Progenitor cell of endocrine pancreas (in vitro differentiated cells): ENCODE results near the gene SND1. TPM values are rescaled to one million over a fixed set of nuclear protein-coding genes. Genes with fewer than 3 reads are reported as not detected.

ENCODE experiments used
- DNase-seq: peaks from one replicate; pipeline ENCODE4 v3.0.0; 2021; ENCODE audit warnings: low spot score; ENCODE audit not compliant: unreplicated experiment
- H3K27ac Mint-ChIP-seq: 2 replicates; pipeline ENCODE4 v1.8.0; 2021; ENCODE audit warnings: mild to moderate bottlenecking, moderate library complexity, mixed read lengths
- H3K27me3 Mint-ChIP-seq: 2 replicates; pipeline ENCODE4 v1.8.0; 2021; ENCODE audit warnings: mixed read lengths
- H3K36me3 Mint-ChIP-seq: 2 replicates; pipeline ENCODE4 v1.8.0; 2022; ENCODE audit warnings: mixed read lengths; ENCODE audit not compliant: insufficient read depth
- H3K4me1 Mint-ChIP-seq: 2 replicates; pipeline ENCODE4 v1.8.0; 2021; ENCODE audit warnings: low read depth, mixed read lengths
- H3K4me3 Mint-ChIP-seq: 2 replicates; pipeline ENCODE4 v1.8.0; 2021; ENCODE audit warnings: low read depth, mild to moderate bottlenecking, moderate library complexity, mixed read lengths
- H3K9me3 Mint-ChIP-seq: 2 replicates; pipeline ENCODE4 v1.8.0; 2021; ENCODE audit warnings: low read depth, mixed read lengths
- total RNA-seq: library from RNA; stranded (reverse); gene quantifications from 2 replicates; pipeline ENCODE4 v1.2.1, GENCODE V29; 2021
- TF ChIP-seq, protein P1 (sequence below): fragments of 200-600 bp; sonication (generic); IDR thresholded peaks from one replicate; pipeline ENCODE4 v1.5.0; 2021; ENCODE audit warnings: antibody characterized with exemption, mild to moderate bottlenecking; ENCODE audit not compliant: unreplicated experiment

Gene SND1
- total RNA-seq, 1 donor from 2014 or later, result 213 TPM

DNA sequence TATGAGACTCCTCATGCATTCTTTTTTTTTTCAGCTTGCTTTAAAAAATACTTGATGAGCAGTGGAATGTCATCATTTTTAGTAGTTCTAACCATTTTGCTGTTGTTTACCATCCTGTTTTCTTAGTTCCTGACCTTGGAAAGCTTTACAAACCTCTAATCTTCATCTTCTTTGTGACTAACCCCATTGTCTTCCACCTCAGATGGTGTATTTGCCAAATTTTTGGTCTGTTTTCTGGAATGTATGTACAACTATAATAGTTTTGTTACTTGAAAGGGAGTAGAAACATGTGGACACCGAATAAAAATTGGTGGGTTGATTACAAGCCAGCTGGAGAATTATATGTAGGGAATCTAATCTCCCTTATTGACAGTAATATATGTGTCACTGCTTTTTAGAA is 172.7 kb downstream of the SND1 start:
- Mint-ChIP-seq H3K27ac (no peak overlapping the region), H3K27me3 (no peaks in the 10 kb centered on the region), H3K4me3 (no peak overlapping the region), H3K9me3 (no peaks in the 10 kb centered on the region), H3K36me3 (no peaks in the 10 kb centered on the region), H3K4me1 (peaks cover 19% of the 10 kb centered on the region)
- DNase-seq, result no peak
- TF ChIP-seq, protein P1, sequence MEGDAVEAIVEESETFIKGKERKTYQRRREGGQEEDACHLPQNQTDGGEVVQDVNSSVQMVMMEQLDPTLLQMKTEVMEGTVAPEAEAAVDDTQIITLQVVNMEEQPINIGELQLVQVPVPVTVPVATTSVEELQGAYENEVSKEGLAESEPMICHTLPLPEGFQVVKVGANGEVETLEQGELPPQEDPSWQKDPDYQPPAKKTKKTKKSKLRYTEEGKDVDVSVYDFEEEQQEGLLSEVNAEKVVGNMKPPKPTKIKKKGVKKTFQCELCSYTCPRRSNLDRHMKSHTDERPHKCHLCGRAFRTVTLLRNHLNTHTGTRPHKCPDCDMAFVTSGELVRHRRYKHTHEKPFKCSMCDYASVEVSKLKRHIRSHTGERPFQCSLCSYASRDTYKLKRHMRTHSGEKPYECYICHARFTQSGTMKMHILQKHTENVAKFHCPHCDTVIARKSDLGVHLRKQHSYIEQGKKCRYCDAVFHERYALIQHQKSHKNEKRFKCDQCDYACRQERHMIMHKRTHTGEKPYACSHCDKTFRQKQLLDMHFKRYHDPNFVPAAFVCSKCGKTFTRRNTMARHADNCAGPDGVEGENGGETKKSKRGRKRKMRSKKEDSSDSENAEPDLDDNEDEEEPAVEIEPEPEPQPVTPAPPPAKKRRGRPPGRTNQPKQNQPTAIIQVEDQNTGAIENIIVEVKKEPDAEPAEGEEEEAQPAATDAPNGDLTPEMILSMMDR, result no peak

- H3K4me1 Mint-ChIP-seq, result no peaks in the 10 kb centered on the region
- no peaks in the 10 kb centered on the region for H3K27me3 Mint-ChIP-seq
- H3K36me3 Mint-ChIP-seq, result peaks cover 2% of the 10 kb centered on the region
These were observed 177.0 kb downstream of the SND1 start for GRCh38 chr7:127828843-127829500.

DNA sequence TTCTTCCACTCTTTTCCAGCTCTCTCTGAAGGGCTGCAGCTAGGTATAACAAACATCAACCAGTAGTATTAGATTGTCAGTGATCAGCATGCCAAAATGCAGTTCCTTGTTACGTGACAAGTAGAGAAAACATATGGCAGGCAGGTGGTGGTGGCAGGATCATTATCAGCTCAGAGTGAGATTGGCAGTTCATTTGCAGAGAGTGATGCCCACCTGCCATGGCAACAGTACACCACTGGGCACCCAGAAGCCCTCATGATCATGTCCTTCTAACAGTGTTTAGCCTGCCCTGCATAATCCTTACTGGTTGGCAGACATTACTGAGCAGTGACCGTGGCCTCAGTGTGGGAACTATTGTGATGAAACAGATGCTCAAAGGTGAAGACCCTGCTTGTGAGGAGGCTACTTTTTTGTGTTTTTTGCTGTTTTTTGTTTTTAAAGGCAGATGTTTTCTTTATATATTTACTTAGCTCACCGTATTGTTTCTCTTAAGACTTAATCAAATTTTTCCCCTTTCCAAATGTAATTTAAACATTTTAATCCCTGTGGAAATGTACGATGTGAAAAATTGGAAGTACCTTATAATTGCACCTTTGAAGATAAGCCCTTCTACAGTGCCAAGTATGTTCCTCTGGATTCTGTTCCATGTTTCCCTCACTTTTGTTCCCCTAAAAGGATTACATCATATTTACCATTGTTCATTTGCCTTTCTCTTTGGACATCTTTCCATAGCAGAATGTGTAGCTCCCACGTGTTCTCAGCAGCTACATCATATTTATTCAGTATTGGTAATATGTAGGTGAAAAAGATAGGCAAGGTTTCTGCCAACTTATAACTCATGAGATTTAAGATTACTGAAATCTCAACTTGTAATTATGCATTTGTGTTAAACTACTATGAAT is 179.6 kb downstream of the SND1 start:
- no peak for DNase-seq
- no peak overlapping the region for H3K4me3 Mint-ChIP-seq
- no peaks in the 10 kb centered on the region for H3K27me3 Mint-ChIP-seq
- TF ChIP-seq, protein P1, result no peak
- H3K27ac Mint-ChIP-seq, result no peak overlapping the region
- peaks cover 4% of the 10 kb centered on the region for H3K9me3 Mint-ChIP-seq
- peaks cover 2% of the 10 kb centered on the region for H3K4me1 Mint-ChIP-seq
- peaks cover 8% of the 10 kb centered on the region for H3K36me3 Mint-ChIP-seq

More at GRCh38 chr7:127828843-127829500, 177.0 kb downstream of the SND1 start:
- TF ChIP-seq, protein P1, result no peak
- Mint-ChIP-seq H3K4me3 (no peak overlapping the region), H3K27ac (no peak overlapping the region), H3K9me3 (no peaks in the 10 kb centered on the region)
- no peak for DNase-seq

DNA sequence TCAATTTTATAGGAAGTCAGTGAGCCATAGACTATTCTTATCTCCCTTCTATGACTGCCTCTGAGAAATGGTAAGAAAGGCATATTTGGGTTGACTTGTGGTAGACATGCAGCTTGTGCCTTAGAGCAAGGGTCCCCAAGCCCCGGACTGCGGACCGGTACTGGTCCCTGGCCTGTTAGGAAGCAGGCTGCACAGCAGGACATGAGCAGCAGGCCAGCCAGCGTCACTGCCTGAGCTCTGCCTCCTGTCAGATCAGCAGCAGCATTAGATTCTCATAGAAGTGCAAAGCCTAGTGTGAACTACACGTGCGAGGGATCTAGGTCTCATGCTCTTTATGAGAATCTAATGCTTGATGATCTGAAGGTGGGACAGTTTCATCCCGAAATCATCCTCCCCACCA is 180.6 kb downstream of the SND1 start:
- peaks cover 10% of the 10 kb centered on the region for H3K36me3 Mint-ChIP-seq
- no peak overlapping the region for H3K4me3 Mint-ChIP-seq
- H3K27me3 Mint-ChIP-seq, result no peaks in the 10 kb centered on the region
- peaks cover 4% of the 10 kb centered on the region for H3K9me3 Mint-ChIP-seq
- peaks cover 2% of the 10 kb centered on the region for H3K4me1 Mint-ChIP-seq
- no peak for DNase-seq
- no peak overlapping the region for H3K27ac Mint-ChIP-seq
- TF ChIP-seq, protein P1, result no peak

DNA sequence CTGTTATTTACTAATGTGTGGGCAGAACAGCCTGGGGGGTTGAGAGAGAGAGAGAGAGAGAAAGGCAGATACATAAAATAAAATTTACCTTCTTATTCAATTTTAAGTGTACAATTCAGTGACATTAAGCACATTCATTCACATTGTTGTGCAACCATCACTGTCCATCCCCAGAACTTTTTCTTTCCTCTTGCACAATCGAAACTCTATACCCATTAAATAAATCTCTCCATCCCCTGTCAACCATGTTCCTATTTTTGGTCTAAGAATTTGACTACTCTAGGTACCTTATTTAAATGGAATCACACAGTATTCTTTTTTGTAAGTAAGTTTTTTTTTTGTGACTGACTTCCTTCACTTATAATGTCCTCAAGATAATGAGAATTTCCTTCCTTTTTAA is 181.6 kb downstream of the SND1 start:
- no peak overlapping the region for H3K4me3 Mint-ChIP-seq
- peaks cover 10% of the 10 kb centered on the region for H3K9me3 Mint-ChIP-seq
- TF ChIP-seq, protein P1, result no peak
- H3K4me1 Mint-ChIP-seq, result peaks cover 3% of the 10 kb centered on the region
- no peak overlapping the region for H3K27ac Mint-ChIP-seq
- H3K27me3 Mint-ChIP-seq, result no peaks in the 10 kb centered on the region
- peaks cover 16% of the 10 kb centered on the region for H3K36me3 Mint-ChIP-seq
- no peak for DNase-seq
